ENCODE measurements around the gene GRK2. TPM values are rescaled to one million over a fixed set of nuclear protein-coding genes. Genes with fewer than 3 reads are reported as not detected.
"Not testable (repeated sequence)": the region's sequence is repeated elsewhere in the genome, so short reads cannot be mapped to it uniquely, and the experiment has no call there.

The GRK2 gene
- total and polyA plus RNA-seq, 2 donors (not counting 1 experiment from before 2014, with no cell fraction given), result 294 to 534 TPM

DNA sequence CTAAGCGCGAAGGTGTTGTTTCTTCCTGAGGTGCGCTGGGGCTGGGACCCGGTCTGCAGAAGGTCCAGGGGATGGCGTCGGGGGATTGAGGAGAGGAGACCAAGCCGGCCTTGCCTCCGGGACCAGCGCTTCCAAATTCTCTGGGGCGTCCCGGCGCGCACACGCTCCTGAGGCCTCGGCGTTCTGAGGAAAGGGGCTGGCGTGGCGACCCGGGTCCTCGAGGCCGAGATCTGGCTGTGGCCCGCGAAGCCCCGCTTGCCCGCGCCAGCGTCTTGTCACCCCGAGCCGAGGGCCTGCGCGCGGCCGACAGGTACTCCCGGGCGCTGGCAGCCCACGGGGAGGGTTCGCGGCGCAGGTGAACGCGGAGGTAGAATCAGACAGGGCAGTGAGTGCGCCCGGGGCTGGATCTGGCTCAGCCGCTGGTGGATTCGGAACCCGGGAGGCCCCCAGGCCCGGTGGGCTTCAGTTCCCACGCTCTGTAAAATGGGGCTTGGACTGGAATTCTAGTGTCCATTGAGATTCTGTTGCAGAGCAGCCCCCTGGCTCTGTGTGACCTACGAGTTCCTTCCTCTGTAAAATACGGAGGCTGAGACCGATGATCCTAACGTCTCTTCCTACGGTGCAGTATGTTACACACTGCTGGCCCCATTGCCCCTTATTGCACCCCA is 51.7 kb downstream of the GRK2 start:
- H3K9ac ChIP-seq (ENCODE audit: low read length), result peak overlapping the region; percentile 85
- ATAC-seq (ENCODE audit: low read depth), result peak; percentile 7
- Mint-ChIP-seq H3K4me1 (peaks cover 15% of the 10 kb centered on the region), H3K27me3 (no peaks in the 10 kb centered on the region), H3K9me3 (ENCODE audit: insufficient read depth) (no peaks in the 10 kb centered on the region), H3K4me3 (peak overlapping the region; percentile 89), H3K27ac (peak overlapping the region; percentile 97)
- H3K9me3 ChIP-seq (ENCODE audit: control extremely low read depth in 1 of 3, control insufficient read depth in 2 of 3, insufficient read depth in 1 of 3, low read length in 2 of 3), result no peaks in the 10 kb centered on the region
- DNase-seq, result no peak
- H2AFZ ChIP-seq (ENCODE audit: insufficient read depth, low read depth, low read length, poor library complexity, severe bottlenecking), result peak overlapping the region; percentile 99
- intact Hi-C loops (cut with micrococcal nuclease), result loop anchor here (1.0 kb wide), 8 partner anchors 29 to 237 kb away; partner anchors contain the start of genes ANKRD13D, GRK2 and POLD4
- no peaks in the 10 kb centered on the region for H4K20me1 ChIP-seq (ENCODE audit: control insufficient read depth, insufficient read depth, low read length, poor library complexity, severe bottlenecking)
- no peaks in the 10 kb centered on the region for H3K27me3 ChIP-seq (replicated peaks in 1 of 4; ENCODE audit: control extremely low read depth in 1 of 4, control insufficient read depth in 3 of 4, insufficient read depth in 4 of 4, low read length in 3 of 4)
- H3K4me1 ChIP-seq (ENCODE audit: control insufficient read depth in 2 of 2, insufficient read depth in 2 of 2, low read length in 2 of 2), result peaks cover 15 to 26% of the 10 kb centered on the region in 2 donors
- H3K27ac ChIP-seq (ENCODE audit: low read length in 2 of 2), result peak overlapping the region in 1 of 2 donors; percentile 78
- peak overlapping the region; percentile 77 to 92 (median 87) for H3K4me3 ChIP-seq (ENCODE audit: control extremely low read depth in 1 of 5, extremely low read depth in 1 of 5, insufficient read depth in 1 of 5, low read depth in 2 of 5, low read length in 4 of 5)
- H3K4me2 ChIP-seq (replicated peaks; ENCODE audit: low read depth, low read length, poor library complexity, severe bottlenecking), result peak overlapping the region; percentile 99
- POLR2A ChIA-PET, result interaction anchor here (0.7 to 2.4 kb wide), 14 partner anchors 9 to 78 kb away, joined by 3 to 22 read pairs (median 6); partner anchors contain the start of genes ANKRD13D, CLCF1 and POLD4
- under 1% methylated on average over 52 of the region's 53 CpGs for WGBS (ENCODE audit: insufficient coverage)
- TF ChIP-seq EZH2 (IDR thresholded peaks at IDR 0.05; ENCODE audit: borderline replicate concordance, insufficient read depth, low read depth, low read length, poor library complexity, severe bottlenecking), result no peak
- no peak for TF ChIP-seq CTCF (IDR thresholded peaks at IDR 0.05)
- peaks cover 44% of the 10 kb centered on the region for H3K79me2 ChIP-seq (ENCODE audit: control insufficient read depth, insufficient read depth, low read length)
- peaks cover 1% of the 10 kb centered on the region in 2 experiments for H3K36me3 ChIP-seq (replicated peaks in 1 of 2; ENCODE audit: control extremely low read depth in 1 of 2, control insufficient read depth in 1 of 2, extremely low read depth in 1 of 2, insufficient read depth in 2 of 2, low read length in 1 of 2)
- CTCF ChIA-PET, result interaction anchor here (0.7 to 10.5 kb wide), 32 partner anchors 14 to 311 kb away, joined by 3 to 229 read pairs (median 6); partner anchors contain the start of genes ANKRD13D, GRK2, NUDT8 and POLD4

DNA sequence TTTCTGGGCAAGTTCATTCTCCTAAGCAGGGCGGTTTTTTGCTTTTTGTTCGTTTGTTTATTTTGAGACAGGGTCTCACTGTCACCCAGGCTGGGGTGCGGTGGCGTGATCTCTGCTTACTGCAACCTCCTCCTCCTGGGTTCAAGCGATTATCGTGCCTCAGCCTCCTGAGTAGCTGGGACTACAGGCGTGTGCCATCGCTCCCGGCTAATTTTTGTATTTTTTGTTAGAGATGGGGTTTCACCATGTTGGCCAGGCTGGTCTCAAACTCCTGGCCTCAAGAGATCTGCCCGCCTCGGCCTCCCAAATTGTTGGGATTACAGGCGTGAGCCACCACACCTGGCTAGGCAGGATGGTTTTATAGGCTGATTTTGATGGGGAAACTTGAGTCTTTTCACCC is 52.6 kb downstream of the GRK2 start:
- H3K79me2 ChIP-seq (ENCODE audit: control insufficient read depth, insufficient read depth, low read length), result peaks cover 44% of the 10 kb centered on the region
- ChIA-PET CTCF (interaction anchor here (0.7 to 10.5 kb wide), 10 partner anchors 27 to 310 kb away, joined by 3 to 229 read pairs (median 18); partner anchors contain the start of genes ANKRD13D, GRK2, NUDT8 and POLD4), POLR2A (interaction anchor here (2.4 kb wide), 1 partner anchor 34 kb away, joined by 13 read pairs; the partner anchor contains the start of gene POLD4)
- ATAC-seq (ENCODE audit: low read depth); DNase-seq; H4K20me1 ChIP-seq (ENCODE audit: control insufficient read depth, insufficient read depth, low read length, poor library complexity, severe bottlenecking); H3K27ac Mint-ChIP-seq; intact Hi-C loops (cut with micrococcal nuclease); H3K27me3 ChIP-seq (replicated peaks in 1 of 4; ENCODE audit: control extremely low read depth in 1 of 4, control insufficient read depth in 3 of 4, insufficient read depth in 4 of 4, low read length in 3 of 4); H3K27ac ChIP-seq (ENCODE audit: low read length in 2 of 2); H3K27me3 Mint-ChIP-seq; H3K36me3 ChIP-seq (replicated peaks in 1 of 2; ENCODE audit: control extremely low read depth in 1 of 2, control insufficient read depth in 1 of 2, extremely low read depth in 1 of 2, insufficient read depth in 2 of 2, low read length in 1 of 2); H3K4me3 ChIP-seq (ENCODE audit: control extremely low read depth in 1 of 5, extremely low read depth in 1 of 5, insufficient read depth in 1 of 5, low read depth in 2 of 5, low read length in 4 of 5); H3K9me3 Mint-ChIP-seq (ENCODE audit: insufficient read depth); H3K4me1 Mint-ChIP-seq; H2AFZ ChIP-seq (ENCODE audit: insufficient read depth, low read depth, low read length, poor library complexity, severe bottlenecking); H3K9me3 ChIP-seq (ENCODE audit: control extremely low read depth in 1 of 3, control insufficient read depth in 2 of 3, insufficient read depth in 1 of 3, low read length in 2 of 3): not testable (repeated sequence)
- H3K4me3 Mint-ChIP-seq, result peak overlapping the region; percentile 89
- WGBS (ENCODE audit: insufficient coverage), result 95% methylated on average over 7 of the region's 12 CpGs
- peaks cover 11 to 21% of the 10 kb centered on the region in 2 donors for H3K4me1 ChIP-seq (ENCODE audit: control insufficient read depth in 2 of 2, insufficient read depth in 2 of 2, low read length in 2 of 2)
- peak overlapping the region; percentile 85 for H3K9ac ChIP-seq (ENCODE audit: low read length)
- H3K4me2 ChIP-seq (replicated peaks; ENCODE audit: low read depth, low read length, poor library complexity, severe bottlenecking), result peak overlapping the region; percentile 99

All from B cell (primary cell).